ENCODE measurements around the gene ADAMTS14.

Gene ADAMTS14

GRCh38 chr10:70704211-70704610, 31.9 kb downstream of the ADAMTS14 start:
- no peaks in the 10 kb centered on the region for H3K36me3 ChIP-seq (ENCODE audit: control insufficient read depth in 5 of 5, insufficient read depth in 5 of 5, low read length in 5 of 5)
- no peaks in the 10 kb centered on the region for H3K27me3 ChIP-seq (ENCODE audit: control insufficient read depth in 5 of 5, insufficient read depth in 4 of 5, low read length in 5 of 5)
- no peaks in the 10 kb centered on the region for H3K4me1 ChIP-seq (ENCODE audit: control insufficient read depth in 5 of 5, insufficient read depth in 5 of 5, low read length in 5 of 5)
- H3K27ac ChIP-seq (ENCODE audit: low read depth, low read length): no peak overlapping the region
- H3K9me3 ChIP-seq (ENCODE audit: control insufficient read depth in 5 of 5, low read length in 5 of 5): no peaks in the 10 kb centered on the region
- no peak overlapping the region for H3K4me3 ChIP-seq (ENCODE audit: low read depth in 1 of 5, low read length in 5 of 5)
- H3K9ac ChIP-seq (ENCODE audit: low read length in 5 of 5): no peak overlapping the region

DNA sequence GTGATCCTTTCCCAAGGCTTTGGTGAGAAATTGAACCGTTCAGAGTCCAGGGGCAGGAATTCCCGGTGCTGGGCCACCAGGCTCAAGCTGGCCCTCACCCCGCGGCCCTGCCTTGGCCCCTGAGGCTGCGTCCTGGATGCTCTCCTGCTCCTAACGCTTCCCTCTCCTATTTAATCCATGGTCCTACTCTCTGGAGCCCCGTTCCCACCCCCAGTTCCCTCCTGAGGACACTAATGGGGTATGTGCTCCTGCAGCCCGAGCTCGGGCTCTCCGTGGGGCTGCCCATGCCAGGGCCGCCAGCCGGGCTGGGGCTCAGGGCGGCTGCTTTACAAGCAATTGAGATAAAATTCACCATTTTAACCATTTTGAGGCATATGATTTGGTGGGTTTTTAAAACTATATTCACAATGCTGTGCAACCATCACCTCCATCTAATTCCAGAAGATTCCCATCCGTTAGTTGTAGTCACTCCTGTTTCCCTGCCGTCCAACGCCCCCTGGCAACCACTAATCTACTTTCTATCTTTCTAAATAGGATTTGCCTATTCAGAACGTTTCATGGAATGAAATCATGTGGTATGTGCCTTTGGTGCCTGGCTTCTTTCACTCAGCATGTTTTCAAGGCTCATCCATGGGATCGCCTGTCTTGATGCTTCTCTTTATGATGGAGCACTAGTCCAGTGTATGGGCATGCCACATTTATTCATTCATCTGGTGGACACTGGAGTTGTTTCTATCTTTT, 33.0 kb downstream of the ADAMTS14 start:
- Histone ChIP-seq H3K9ac (ENCODE audit: low read length in 5 of 5) (no peak overlapping the region), H3K27me3 (ENCODE audit: control insufficient read depth in 5 of 5, insufficient read depth in 4 of 5, low read length in 5 of 5) (peaks cover 0 to 5% (median 0%) of the 10 kb centered on the region in 5 donors), H3K27ac (ENCODE audit: low read depth, low read length) (no peak overlapping the region), H3K9me3 (ENCODE audit: control insufficient read depth in 5 of 5, low read length in 5 of 5) (no peaks in the 10 kb centered on the region), H3K36me3 (ENCODE audit: control insufficient read depth in 5 of 5, insufficient read depth in 5 of 5, low read length in 5 of 5) (no peaks in the 10 kb centered on the region), H3K4me1 (ENCODE audit: control insufficient read depth in 5 of 5, insufficient read depth in 5 of 5, low read length in 5 of 5) (no peaks in the 10 kb centered on the region), H3K4me3 (ENCODE audit: low read depth in 1 of 5, low read length in 5 of 5) (no peak overlapping the region)

DNA sequence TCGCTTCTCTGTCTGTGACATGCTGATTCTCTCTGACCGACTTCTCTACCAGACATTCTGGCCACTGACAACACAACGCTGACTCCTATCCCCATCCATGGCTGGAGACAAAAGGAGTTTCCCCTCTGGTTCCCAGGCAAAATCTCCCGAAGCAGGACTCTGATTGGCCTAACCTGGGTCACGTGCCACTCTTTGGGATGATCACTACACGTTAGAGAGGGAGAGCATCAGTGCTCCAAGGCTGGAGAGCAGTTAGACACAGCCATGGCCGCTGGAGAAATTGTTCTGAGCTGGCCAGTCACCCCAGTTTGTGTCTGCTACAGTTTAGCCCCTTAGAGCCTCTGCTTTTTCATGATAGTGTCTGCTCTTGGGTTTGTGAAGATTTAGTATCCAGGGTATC, 38.9 kb downstream of the ADAMTS14 start:
- H3K4me3 ChIP-seq (ENCODE audit: low read depth in 1 of 5, low read length in 5 of 5): no peak overlapping the region
- no peaks in the 10 kb centered on the region for H3K36me3 ChIP-seq (ENCODE audit: control insufficient read depth in 5 of 5, insufficient read depth in 5 of 5, low read length in 5 of 5)
- H3K27me3 ChIP-seq (ENCODE audit: control insufficient read depth in 5 of 5, insufficient read depth in 4 of 5, low read length in 5 of 5): peaks cover 0 to 5% (median 0%) of the 10 kb centered on the region in 5 donors
- no peaks in the 10 kb centered on the region for H3K9me3 ChIP-seq (ENCODE audit: control insufficient read depth in 5 of 5, low read length in 5 of 5)
- no peak overlapping the region for H3K9ac ChIP-seq (ENCODE audit: low read length in 5 of 5)
- H3K27ac ChIP-seq (ENCODE audit: low read depth, low read length): no peak overlapping the region
- peaks cover 0 to 12% (median 3%) of the 10 kb centered on the region in 5 donors for H3K4me1 ChIP-seq (ENCODE audit: control insufficient read depth in 5 of 5, insufficient read depth in 5 of 5, low read length in 5 of 5)

- Histone ChIP-seq H3K27ac (ENCODE audit: low read depth, low read length) (no peak overlapping the region), H3K9ac (ENCODE audit: low read length in 5 of 5) (no peak overlapping the region), H3K4me3 (ENCODE audit: low read depth in 1 of 5, low read length in 5 of 5) (no peak overlapping the region), H3K27me3 (ENCODE audit: control insufficient read depth in 5 of 5, insufficient read depth in 4 of 5, low read length in 5 of 5) (peaks cover 0 to 5% (median 0%) of the 10 kb centered on the region in 5 donors), H3K36me3 (ENCODE audit: control insufficient read depth in 5 of 5, insufficient read depth in 5 of 5, low read length in 5 of 5) (no peaks in the 10 kb centered on the region), H3K4me1 (ENCODE audit: control insufficient read depth in 5 of 5, insufficient read depth in 5 of 5, low read length in 5 of 5) (peaks cover 0 to 18% (median 3%) of the 10 kb centered on the region in 5 donors), H3K9me3 (ENCODE audit: control insufficient read depth in 5 of 5, low read length in 5 of 5) (no peaks in the 10 kb centered on the region)
These were observed 39.6 kb downstream of the ADAMTS14 start for GRCh38 chr10:70711911-70712310.

DNA sequence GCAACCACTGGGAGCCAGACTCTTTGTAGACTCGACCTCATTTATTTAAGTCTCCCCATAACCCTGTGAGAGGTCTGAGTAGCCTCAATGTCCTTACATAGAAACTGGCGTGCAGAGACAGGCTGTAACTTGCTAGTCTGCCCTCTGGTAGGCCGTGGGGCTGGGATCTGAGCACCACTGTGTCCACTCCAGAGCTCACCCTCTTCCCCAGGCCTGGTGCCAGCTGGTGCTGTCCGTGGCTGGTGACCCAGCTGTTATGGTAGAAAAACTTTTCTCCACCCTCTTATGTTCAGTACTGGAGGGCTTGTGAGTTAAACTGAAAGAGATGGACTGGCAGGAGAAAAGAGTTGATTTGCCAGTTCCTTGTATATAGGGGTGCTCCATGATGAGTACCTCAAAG, 41.9 kb downstream of the ADAMTS14 start:
- no peak overlapping the region for H3K4me3 ChIP-seq (ENCODE audit: low read depth in 1 of 5, low read length in 5 of 5)
- H3K9me3 ChIP-seq (ENCODE audit: control insufficient read depth in 5 of 5, low read length in 5 of 5): no peaks in the 10 kb centered on the region
- peaks cover 0 to 18% (median 3%) of the 10 kb centered on the region in 5 donors for H3K4me1 ChIP-seq (ENCODE audit: control insufficient read depth in 5 of 5, insufficient read depth in 5 of 5, low read length in 5 of 5)
- H3K36me3 ChIP-seq (ENCODE audit: control insufficient read depth in 5 of 5, insufficient read depth in 5 of 5, low read length in 5 of 5): no peaks in the 10 kb centered on the region
- H3K27ac ChIP-seq (ENCODE audit: low read depth, low read length): no peak overlapping the region
- no peak overlapping the region for H3K9ac ChIP-seq (ENCODE audit: low read length in 5 of 5)
- H3K27me3 ChIP-seq (ENCODE audit: control insufficient read depth in 5 of 5, insufficient read depth in 4 of 5, low read length in 5 of 5): peaks cover 0 to 5% (median 0%) of the 10 kb centered on the region in 5 donors

DNA sequence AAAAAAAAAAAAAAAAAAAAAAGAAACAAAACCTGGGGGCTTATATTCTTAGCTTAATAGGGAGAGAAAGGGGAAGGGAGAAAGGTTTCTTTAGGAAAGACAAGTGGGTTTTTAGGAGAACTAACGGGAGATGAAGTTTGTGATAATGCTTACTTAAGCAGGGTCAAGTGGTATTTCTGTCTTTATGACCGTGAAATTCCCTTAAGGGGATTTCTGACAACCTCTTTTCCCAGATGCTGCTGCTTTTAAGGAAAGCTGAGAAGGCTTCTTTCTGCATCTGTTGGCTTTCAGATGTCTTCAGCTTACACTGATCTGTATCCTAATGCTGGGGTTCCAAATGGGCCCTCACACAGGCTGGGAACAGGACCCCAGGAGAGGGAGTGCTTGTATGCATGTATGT, 42.6 kb downstream of the ADAMTS14 start:
- Histone ChIP-seq H3K27ac (ENCODE audit: low read depth, low read length) (no peak overlapping the region), H3K9me3 (ENCODE audit: control insufficient read depth in 5 of 5, low read length in 5 of 5) (no peaks in the 10 kb centered on the region)

GRCh38 chr10:70715853-70716795, 43.8 kb downstream of the ADAMTS14 start:
- H3K36me3 ChIP-seq (ENCODE audit: control insufficient read depth in 5 of 5, insufficient read depth in 5 of 5, low read length in 5 of 5): no peaks in the 10 kb centered on the region
- no peaks in the 10 kb centered on the region for H3K9me3 ChIP-seq (ENCODE audit: control insufficient read depth in 5 of 5, low read length in 5 of 5)
- H3K27me3 ChIP-seq (ENCODE audit: control insufficient read depth in 5 of 5, insufficient read depth in 4 of 5, low read length in 5 of 5): peaks cover 0 to 3% (median 0%) of the 10 kb centered on the region in 5 donors
- no peak overlapping the region for H3K27ac ChIP-seq (ENCODE audit: low read depth, low read length)
- H3K4me1 ChIP-seq (ENCODE audit: control insufficient read depth in 5 of 5, insufficient read depth in 5 of 5, low read length in 5 of 5): peaks cover 0 to 18% (median 3%) of the 10 kb centered on the region in 5 donors
- no peak overlapping the region for H3K9ac ChIP-seq (ENCODE audit: low read length in 5 of 5)
- no peak overlapping the region for H3K4me3 ChIP-seq (ENCODE audit: low read depth in 1 of 5, low read length in 5 of 5)

More for the DNA sequence above, 42.6 kb downstream of the ADAMTS14 start:
- H3K4me3 ChIP-seq (ENCODE audit: low read depth in 1 of 5, low read length in 5 of 5): no peak overlapping the region
- H3K27me3 ChIP-seq (ENCODE audit: control insufficient read depth in 5 of 5, insufficient read depth in 4 of 5, low read length in 5 of 5): peaks cover 0 to 3% (median 0%) of the 10 kb centered on the region in 5 donors
- no peak overlapping the region for H3K9ac ChIP-seq (ENCODE audit: low read length in 5 of 5)
- no peaks in the 10 kb centered on the region for H3K36me3 ChIP-seq (ENCODE audit: control insufficient read depth in 5 of 5, insufficient read depth in 5 of 5, low read length in 5 of 5)
- H3K4me1 ChIP-seq (ENCODE audit: control insufficient read depth in 5 of 5, insufficient read depth in 5 of 5, low read length in 5 of 5): peaks cover 0 to 18% (median 3%) of the 10 kb centered on the region in 5 donors

GRCh38 chr10:70722820-70723424, 50.6 kb downstream of the ADAMTS14 start:
- H3K27me3 ChIP-seq (ENCODE audit: control insufficient read depth in 5 of 5, insufficient read depth in 4 of 5, low read length in 5 of 5): peaks cover 0 to 2% (median 0%) of the 10 kb centered on the region in 5 donors
- peaks cover 0 to 3% (median 0%) of the 10 kb centered on the region in 5 donors for H3K4me1 ChIP-seq (ENCODE audit: control insufficient read depth in 5 of 5, insufficient read depth in 5 of 5, low read length in 5 of 5)
- no peak overlapping the region for H3K27ac ChIP-seq (ENCODE audit: low read depth, low read length)
- no peak overlapping the region for H3K9ac ChIP-seq (ENCODE audit: low read length in 5 of 5)
- no peaks in the 10 kb centered on the region for H3K36me3 ChIP-seq (ENCODE audit: control insufficient read depth in 5 of 5, insufficient read depth in 5 of 5, low read length in 5 of 5)
- peaks cover 0 to 2% (median 0%) of the 10 kb centered on the region in 5 donors for H3K9me3 ChIP-seq (ENCODE audit: control insufficient read depth in 5 of 5, low read length in 5 of 5)
- H3K4me3 ChIP-seq (ENCODE audit: low read depth in 1 of 5, low read length in 5 of 5): no peak overlapping the region

GRCh38 chr10:70723771-70724170, 51.5 kb downstream of the ADAMTS14 start:
- Histone ChIP-seq H3K4me1 (ENCODE audit: control insufficient read depth in 5 of 5, insufficient read depth in 5 of 5, low read length in 5 of 5) (peaks cover 0 to 3% (median 0%) of the 10 kb centered on the region in 5 donors), H3K27me3 (ENCODE audit: control insufficient read depth in 5 of 5, insufficient read depth in 4 of 5, low read length in 5 of 5) (peaks cover 0 to 2% (median 0%) of the 10 kb centered on the region in 5 donors), H3K36me3 (ENCODE audit: control insufficient read depth in 5 of 5, insufficient read depth in 5 of 5, low read length in 5 of 5) (no peaks in the 10 kb centered on the region), H3K9me3 (ENCODE audit: control insufficient read depth in 5 of 5, low read length in 5 of 5) (peaks cover 0 to 2% (median 0%) of the 10 kb centered on the region in 5 donors), H3K9ac (ENCODE audit: low read length in 5 of 5) (no peak overlapping the region), H3K4me3 (ENCODE audit: low read depth in 1 of 5, low read length in 5 of 5) (no peak overlapping the region), H3K27ac (ENCODE audit: low read depth, low read length) (no peak overlapping the region)

Data from subcutaneous abdominal adipose tissue (tissue), 5 donors.